GM12878 (cell line): ENCODE measurements around the gene OR10H4. TPM values are rescaled to one million over a fixed set of nuclear protein-coding genes. Genes with fewer than 3 reads are reported as not detected.

ENCODE experiments used
- ATAC-seq: fragments of 200-7000 bp; cut with Tn5 transposase; 3 replicates; pipeline ENCODE4 v1.9.1; 2020; ENCODE audit warnings: mild to moderate bottlenecking, moderate library complexity
- BruUV-seq: library from RNA; stranded (reverse); fragments of 400-500 nt; replicated peaks from 2 replicates; lab custom pipeline; 2021; lab: Mats Ljungman, UMichigan
- CTCF ChIA-PET: fragments of 300-600 bp; sonication (Branson Sonifier 250); formaldehyde crosslinking; extraction: SDS; loops from one replicate; lab custom pipeline; 2021; ENCODE audit warnings: inconsistent platforms; lab: Yijun Ruan, JAX
- POLR2A ChIA-PET: fragments of 350-600 bp; formaldehyde crosslinking; extraction: SDS; loops from one replicate; lab custom pipeline; 2021; ENCODE audit warnings: inconsistent platforms; lab: Charles Lee
- RAD21 ChIA-PET: fragments of 300-600 bp; sonication (Branson Sonifier 250); formaldehyde crosslinking; loops from one replicate; lab custom pipeline; 2023; ENCODE audit warnings: antibody characterized with exemption; ENCODE audit not compliant: unreplicated experiment; lab: Charles Lee
- SMC1A ChIA-PET: fragments of 300-600 bp; sonication (Branson Sonifier 250); formaldehyde crosslinking; loops from one replicate; lab custom pipeline; 2023; ENCODE audit not compliant: unreplicated experiment, uncharacterized antibody; lab: Charles Lee
- DNase-seq: peaks from one replicate; pipeline ENCODE4 v3.0.0-alpha.2; 2011; ENCODE audit warnings: low read depth, low spot score
- FAIRE-seq: peaks from 3 replicates; lab custom pipeline; 2011; peaks lifted over from hg19 to GRCh38; lab: Jason Lieb, UNC
- H2AFZ ChIP-seq: 2 replicates; pipeline ENCODE4 v1.6.0; 2011; ENCODE audit warnings: low read depth, low read length, control low read depth; ENCODE audit not compliant: control insufficient read depth
- H3K27ac ChIP-seq: 2 replicates; pipeline ENCODE4 v1.5.1; 2011; ENCODE audit warnings: control low read depth; ENCODE audit not compliant: control insufficient read depth, insufficient read depth
- H3K27me3 ChIP-seq, 2 experiments: replicated peaks in 1 of 2; 2 replicates each; pipeline versions ENCODE4 v1.6.0 to v1.6.1; 2011; ENCODE audit warnings: low read length in 1 of 2; ENCODE audit not compliant: control insufficient read depth in 2 of 2, insufficient read depth in 2 of 2
- H3K36me3 ChIP-seq, 2 experiments: 2 replicates each; pipeline ENCODE4 v1.5.1; 2011; ENCODE audit warnings: low read length in 1 of 2; ENCODE audit not compliant: control insufficient read depth in 2 of 2, insufficient read depth in 2 of 2
- H3K4me1 ChIP-seq: 2 replicates; pipeline ENCODE4 v1.6.1; 2011; ENCODE audit warnings: mild to moderate bottlenecking, low read length, moderate library complexity, mixed read lengths; ENCODE audit not compliant: control insufficient read depth, insufficient read depth
- H3K4me2 ChIP-seq: 2 replicates; pipeline ENCODE4 v1.6.0; 2011; ENCODE audit warnings: control low read depth; ENCODE audit not compliant: control insufficient read depth, insufficient read depth
- H3K4me3 ChIP-seq: fragments of 200-600 bp; sonication (generic); 2 replicates; pipeline ENCODE4 v1.5.1; 2016
- H3K79me2 ChIP-seq: 2 replicates; pipeline ENCODE4 v1.6.0; 2011; ENCODE audit warnings: low read length; ENCODE audit not compliant: control insufficient read depth, insufficient read depth
- H3K9ac ChIP-seq: 2 replicates; pipeline ENCODE4 v1.8.0; 2011; ENCODE audit warnings: low read length, control low read depth, mixed read lengths; ENCODE audit not compliant: control insufficient read depth, insufficient read depth
- H3K9me3 ChIP-seq: replicated peaks from 3 replicates; pipeline ENCODE4 v1.5.1; 2011; ENCODE audit warnings: mild to moderate bottlenecking, low read length; ENCODE audit not compliant: control insufficient read depth, insufficient read depth
- H4K20me1 ChIP-seq: 2 replicates; pipeline ENCODE4 v1.6.0; 2011; ENCODE audit not compliant: control insufficient read depth, insufficient read depth
- BCL3 ChIP-seq: IDR thresholded peaks from 2 replicates; pipeline ENCODE4 v1.6.1; 2011; ENCODE audit warnings: borderline replicate concordance, low read depth, mild to moderate bottlenecking, moderate library complexity, low read length; ENCODE audit not compliant: insufficient read depth, poor library complexity, severe bottlenecking
- LARP7 ChIP-seq: fragments of 450-650 bp; IDR thresholded peaks from 2 replicates; pipeline ENCODE4 v1.6.1; 2017; ENCODE audit warnings: mild to moderate bottlenecking
- ZBTB11 ChIP-seq: fragments of 450-650 bp; formaldehyde crosslinking; IDR thresholded peaks from 2 replicates; pipeline ENCODE4 v1.5.0; 2022; ENCODE audit warnings: mild to moderate bottlenecking, missing genetic modification characterization
- WGBS: methylation state at CpG from one replicate; pipeline ENCODE4 v1.1.6; 2016; ENCODE audit warnings: low lambda C conversion rate; ENCODE audit not compliant: insufficient replicate concordance, insufficient coverage; ENCODE audit errors: missing lambda C conversion rate; 5-methylcytosine and 5-hydroxymethylcytosine counted together
- in situ Hi-C: fragments of 300-500 bp; cut with MboI; formaldehyde crosslinking; loops from 9 replicates; pipeline ENCODE4 v1.14.3; 2018; ENCODE audit warnings: mixed read lengths
- intact Hi-C: fragments of 100-400 bp; cut with micrococcal nuclease; formaldehyde crosslinking; loops from one replicate; pipeline ENCODE4 v1.14.2; 2022; ENCODE audit not compliant: unreplicated experiment
- polyA plus RNA-seq, 11 experiments: library from polyadenylated mRNA; depleted of rRNA in 4 of 11; unstranded in 6 of 11; stranded (reverse) in 5 of 11; fragments of >200 nt; fragmentation: Nextera tagmentation in 4 of 11; fragmentation: Illumina TruSeq in 1 of 11; extraction: Ambion mirVana in 4 of 11; extraction: Trizol in 1 of 11; gene quantifications; 1 replicate in 1 of 11; 2 replicates in 10 of 11; pipeline versions ENCODE4 v1.2.1 to v1.2.3, GENCODE V29; 2011 to 2016; ENCODE audit warnings: inconsistent platforms in 2 of 11, missing spikeins in 2 of 11, low read depth in 1 of 11
- total RNA-seq, 4 experiments: library from RNA; depleted of rRNA in 3 of 4; stranded (reverse); fragments of >200 nt in 3 of 4; fragmentation: Illumina TruSeq in 1 of 4; extraction: Trizol in 1 of 4; gene quantifications; 2 replicates each; pipeline versions ENCODE4 v1.2.1 to v1.2.3, GENCODE V29; 2013 to 2021

Gene OR10H4
- total and polyA plus RNA-seq, 10 of the 15 experiments (the other 5 are each of a cell fraction or from before 2014, with no cell fraction given), result not detected

GRCh38 chr19:15926484-15926883 lies 22.3 kb upstream of the OR10H4 start:
- CTCF ChIA-PET, result no interaction called here
- 0% methylated on average over 1 of the region's 1 CpG for WGBS
- Histone ChIP-seq H3K9ac (no peak overlapping the region), H2AFZ (no peak overlapping the region), H3K36me3 (no peaks in the 10 kb centered on the region), H3K4me3 (no peak overlapping the region), H3K27me3 (no peaks in the 10 kb centered on the region; a peak in 1 of 4 replicates), H4K20me1 (no peaks in the 10 kb centered on the region), H3K9me3 (no peaks in the 10 kb centered on the region), H3K27ac (no peak overlapping the region), H3K4me2 (no peak overlapping the region), H3K4me1 (no peaks in the 10 kb centered on the region), H3K79me2 (no peaks in the 10 kb centered on the region)
- POLR2A ChIA-PET, result no interaction called here
- in situ Hi-C loops, result no loop called here
- TF ChIP-seq BCL3 (no peak), ZBTB11 (CRISPR knock-in tag) (no peak), LARP7 (no peak)
- RAD21 ChIA-PET, result no interaction called here
- no peak for FAIRE-seq
- DNase-seq, result no peak
- no peak for ATAC-seq
- intact Hi-C loops, result no loop called here
- SMC1A ChIA-PET, result no interaction called here
- no TSS peak for BruUV-seq
